Spleen (tissue), 11 donors: Measurements from ENCODE around the gene EBF4. TPM values are rescaled to one million over a fixed set of nuclear protein-coding genes. Genes with fewer than 3 reads are reported as not detected.

ENCODE experiments used
- DNase-seq: peaks from one replicate; pipeline ENCODE4 v3.0.0-alpha.2; 2020
- H3K27ac ChIP-seq, 8 donors: fragments of 200-600 bp; sonication (generic) in 7 of 8; 1 replicate in 4 of 8; 2 replicates in 4 of 8; pipeline versions ENCODE4 v1.5.0 to v1.8.0; 2016 to 2021; ENCODE audit warnings: inconsistent platforms in 4 of 8, mild to moderate bottlenecking in 4 of 8, moderate library complexity in 1 of 8
- H3K27me3 ChIP-seq, 7 donors: fragments of 200-600 bp; sonication (generic) in 6 of 7; replicated peaks in 1 of 7; 1 replicate in 4 of 7; 2 replicates in 3 of 7; pipeline versions ENCODE4 v1.5.0 to v1.8.0; 2016 to 2021; ENCODE audit warnings: inconsistent platforms in 3 of 7, mild to moderate bottlenecking in 1 of 7
- H3K36me3 ChIP-seq, 6 donors: fragments of 200-600 bp; sonication (generic) in 5 of 6; 1 replicate in 4 of 6; 2 replicates in 2 of 6; pipeline versions ENCODE4 v1.5.0 to v1.8.0; 2016 to 2021; ENCODE audit warnings: inconsistent platforms in 2 of 6
- H3K4me1 ChIP-seq, 6 donors: fragments of 200-600 bp; sonication (generic) in 5 of 6; 1 replicate in 3 of 6; 2 replicates in 3 of 6; pipeline versions ENCODE4 v1.5.0 to v1.8.0; 2016 to 2021; ENCODE audit warnings: inconsistent platforms in 3 of 6
- H3K4me3 ChIP-seq, 8 donors: fragments of 200-600 bp; sonication (generic) in 7 of 8; 1 replicate in 4 of 8; 2 replicates in 4 of 8; pipeline versions ENCODE4 v1.5.0 to v1.8.0; 2016 to 2021; ENCODE audit warnings: inconsistent platforms in 4 of 8, mild to moderate bottlenecking in 4 of 8, moderate library complexity in 2 of 8
- H3K9me3 ChIP-seq, 8 donors: fragments of 200-600 bp; sonication (generic) in 7 of 8; 1 replicate in 4 of 8; 2 replicates in 4 of 8; pipeline versions ENCODE4 v1.5.0 to v1.8.0; 2016 to 2021; ENCODE audit warnings: inconsistent platforms in 4 of 8
- POLR2A ChIP-seq, 3 donors: fragments of 450-650 bp; IDR thresholded peaks; one replicate each; pipeline ENCODE4 v1.5.1; 2017; ENCODE audit warnings: antibody characterized with exemption in 3 of 3, mild to moderate bottlenecking in 1 of 3
- POLR2AphosphoS5 ChIP-seq, 3 donors: sonication (generic); formaldehyde crosslinking; IDR thresholded peaks; one replicate each; pipeline ENCODE4 v1.5.1; 2017; ENCODE audit warnings: antibody characterized with exemption in 3 of 3
- WGBS, 5 donors: extraction: QIAGEN DNeasy Blood & Tissue Kit in 3 of 5; methylation state at CpG; one replicate each; pipeline versions ENCODE4 v1.1.5 to v1.1.7; 2013 to 2018; 5-methylcytosine and 5-hydroxymethylcytosine counted together
- intact Hi-C: fragments of 100-400 bp; cut with DNase I; formaldehyde crosslinking; loops from one replicate; pipeline ENCODE4 v1.15.0; 2023; ENCODE audit warnings: low total_unique reads
- polyA plus RNA-seq, 3 donors: library from polyadenylated mRNA; stranded (reverse); fragments of 200-250 nt; gene quantifications; one replicate each; pipeline ENCODE4 v1.2.1, GENCODE V29; 2013
- total RNA-seq, 7 donors: library from RNA; depleted of rRNA in 3 of 7; stranded (reverse); fragments of >200 nt in 3 of 7; fragmentation: NEBNext Ultra II Directional in 4 of 7; extraction: Animal tissue kit (Norgen Biotek cat#: 25700) in 4 of 7; gene quantifications; one replicate each; pipeline versions ENCODE4 v1.1.0 to v1.2.1, GENCODE V29; 2016 to 2021
- TF ChIP-seq, protein P1 (sequence below), 11 experiments: fragments of 200-600 bp in 7 of 11; fragments of 450-650 bp in 4 of 11; sonication (generic) in 4 of 11; IDR thresholded peaks in 8 of 11; conservative IDR thresholded peaks in 3 of 11; 1 replicate in 7 of 11; 2 replicates in 4 of 11; pipeline versions ENCODE4 v1.4.0 to v1.8.0; 2016 to 2021; ENCODE audit warnings: antibody characterized with exemption in 11 of 11, inconsistent platforms in 4 of 11, mild to moderate bottlenecking in 1 of 11
- donor health status: healthy with polysubstance abuse.
- donor health status: DM: no; HTN: no; CAD: no; lungs with moderate emphysema.
- donor health status: DM: no; HTN: no; CAD: no.
- donor health status: Bipolar disorder and iron deficiency.
- donor health status: healthy.
- donor health status: DM: no; HTN: no; CAD: no.
- donor health status: DM: yes; HTN: yes; CAD: no.

EBF4 gene
- total and polyA plus RNA-seq, 10 donors, result 2.5 to 19.2 (median 6.4) TPM

DNA sequence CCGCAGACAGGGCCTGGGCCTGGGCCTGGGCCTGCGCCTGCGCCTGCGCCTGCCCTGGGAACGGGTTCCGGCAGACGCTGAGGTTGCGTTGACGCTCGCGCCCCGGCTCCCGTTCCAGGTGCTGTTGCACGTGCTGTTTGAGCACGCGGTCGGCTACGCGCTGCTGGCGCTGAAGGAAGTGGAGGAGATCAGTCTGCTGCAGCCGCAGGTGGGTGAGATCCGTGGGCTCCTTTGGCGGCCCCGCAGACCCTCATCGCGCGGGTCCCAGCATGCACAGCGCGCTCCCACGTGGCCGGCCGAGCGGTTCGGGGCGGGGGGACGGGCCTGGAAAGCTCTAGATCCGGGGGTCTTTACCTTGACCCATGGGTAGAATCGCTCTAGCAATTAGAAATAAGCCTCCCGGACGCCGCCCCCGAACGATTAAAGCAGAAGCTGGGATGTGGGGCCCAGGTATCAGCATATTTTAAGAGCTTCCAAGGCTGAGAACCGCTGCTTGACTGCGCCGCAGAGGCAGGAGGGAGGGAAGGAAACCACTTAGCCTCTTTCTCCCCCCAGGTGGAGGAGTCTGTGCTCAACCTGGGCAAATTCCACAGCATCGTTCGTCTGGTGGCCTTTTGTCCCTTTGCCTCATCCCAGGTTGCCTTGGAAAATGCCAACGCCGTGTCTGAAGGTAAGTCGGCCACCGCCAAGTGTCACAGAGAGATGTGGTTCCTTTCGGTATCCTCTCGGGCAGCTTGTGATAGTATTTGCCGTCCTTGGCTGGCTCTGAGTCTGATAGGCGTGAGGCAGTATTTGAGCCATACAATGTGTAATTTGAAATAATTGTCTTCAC lies 39.6 kb upstream of the EBF4 start:
- H3K9me3 ChIP-seq, result no peaks in the 10 kb centered on the region
- peaks cover 17 to 69% (median 32%) of the 10 kb centered on the region in 6 donors for H3K4me1 ChIP-seq
- H3K36me3 ChIP-seq, result peaks cover 7 to 44% (median 39%) of the 10 kb centered on the region in 6 donors
- 0 to 1% (median 1%) methylated on average over 37 to 56 of the region's 56 CpGs for WGBS, 5 donors
- no peaks in the 10 kb centered on the region for H3K27me3 ChIP-seq
- intact Hi-C loops, result no loop called here
- peak overlapping the region; percentile 88 to 96 (median 92) for H3K27ac ChIP-seq
- peak overlapping the region; percentile 70 to 100 (median 99) for H3K4me3 ChIP-seq
- DNase-seq, result peak; percentile 95
- peak in 1 of 3 donors; percentile 27 for TF ChIP-seq POLR2A (IDR thresholded peaks at IDR 0.05)
- no peak for TF ChIP-seq POLR2AphosphoS5 (IDR thresholded peaks at IDR 0.05)

DNA sequence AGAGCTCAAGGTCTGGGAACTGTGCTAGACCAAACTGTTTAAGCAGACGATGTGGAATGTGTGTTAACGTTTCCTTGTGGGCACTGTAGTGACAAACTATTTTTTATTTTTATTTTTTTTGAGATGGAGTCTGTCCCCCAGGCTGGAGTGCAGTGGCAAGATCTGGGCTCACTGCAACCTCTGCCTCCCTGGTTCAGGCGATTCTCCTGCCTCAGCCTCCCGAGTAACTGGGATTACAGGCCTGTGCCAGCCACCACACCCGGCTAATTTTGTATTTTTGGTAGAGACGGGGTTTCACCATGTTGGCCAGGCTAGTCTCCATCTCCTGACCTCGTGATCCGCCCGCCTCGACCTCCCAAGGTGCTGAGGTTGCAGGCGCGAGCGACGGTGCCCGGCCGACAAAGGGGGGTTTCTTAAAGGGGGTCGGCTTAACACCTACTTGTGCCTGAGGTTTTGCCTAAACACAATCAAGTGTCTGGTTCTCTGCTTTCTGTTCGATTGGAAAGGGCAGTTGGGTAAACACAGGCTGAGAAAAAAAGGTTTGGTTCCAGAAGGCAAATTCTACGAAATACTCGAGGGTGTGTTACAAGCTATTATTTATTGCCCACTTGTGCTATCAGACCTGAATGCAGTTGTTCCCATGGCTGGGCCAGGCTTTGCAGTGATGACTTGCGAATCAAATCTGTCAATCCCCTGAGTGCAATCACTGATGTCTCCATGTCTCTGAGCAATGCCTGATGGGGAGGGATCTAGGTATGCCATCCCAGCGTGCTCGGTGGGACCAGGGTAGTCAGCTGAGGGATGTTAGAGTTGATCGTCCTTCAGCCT lies 38.8 kb upstream of the EBF4 start:
- H3K4me1 ChIP-seq, result peaks cover 17 to 69% (median 32%) of the 10 kb centered on the region in 6 donors
- H3K27ac ChIP-seq, result peak overlapping the region in 6 of 8 donors; percentile 88 to 96 (median 92)
- WGBS, 5 donors, result 27 to 42% (median 33%) methylated on average over 24 of the region's 24 CpGs
- peak overlapping the region; percentile 70 to 100 (median 99) for H3K4me3 ChIP-seq
- peaks cover 7 to 52% (median 47%) of the 10 kb centered on the region in 6 donors for H3K36me3 ChIP-seq
- intact Hi-C loops, result no loop called here
- no peaks in the 10 kb centered on the region for H3K9me3 ChIP-seq
- TF ChIP-seq POLR2A (IDR thresholded peaks at IDR 0.05) (no peak), POLR2AphosphoS5 (IDR thresholded peaks at IDR 0.05) (no peak)
- TF ChIP-seq, protein P1, sequence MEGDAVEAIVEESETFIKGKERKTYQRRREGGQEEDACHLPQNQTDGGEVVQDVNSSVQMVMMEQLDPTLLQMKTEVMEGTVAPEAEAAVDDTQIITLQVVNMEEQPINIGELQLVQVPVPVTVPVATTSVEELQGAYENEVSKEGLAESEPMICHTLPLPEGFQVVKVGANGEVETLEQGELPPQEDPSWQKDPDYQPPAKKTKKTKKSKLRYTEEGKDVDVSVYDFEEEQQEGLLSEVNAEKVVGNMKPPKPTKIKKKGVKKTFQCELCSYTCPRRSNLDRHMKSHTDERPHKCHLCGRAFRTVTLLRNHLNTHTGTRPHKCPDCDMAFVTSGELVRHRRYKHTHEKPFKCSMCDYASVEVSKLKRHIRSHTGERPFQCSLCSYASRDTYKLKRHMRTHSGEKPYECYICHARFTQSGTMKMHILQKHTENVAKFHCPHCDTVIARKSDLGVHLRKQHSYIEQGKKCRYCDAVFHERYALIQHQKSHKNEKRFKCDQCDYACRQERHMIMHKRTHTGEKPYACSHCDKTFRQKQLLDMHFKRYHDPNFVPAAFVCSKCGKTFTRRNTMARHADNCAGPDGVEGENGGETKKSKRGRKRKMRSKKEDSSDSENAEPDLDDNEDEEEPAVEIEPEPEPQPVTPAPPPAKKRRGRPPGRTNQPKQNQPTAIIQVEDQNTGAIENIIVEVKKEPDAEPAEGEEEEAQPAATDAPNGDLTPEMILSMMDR (IDR thresholded peaks at IDR 0.05 in 8 of 11, conservative IDR thresholded peaks at IDR 0.05 in 3 of 11), result no peak
- DNase-seq, result peak; percentile 78
- H3K27me3 ChIP-seq, result no peaks in the 10 kb centered on the region

DNA sequence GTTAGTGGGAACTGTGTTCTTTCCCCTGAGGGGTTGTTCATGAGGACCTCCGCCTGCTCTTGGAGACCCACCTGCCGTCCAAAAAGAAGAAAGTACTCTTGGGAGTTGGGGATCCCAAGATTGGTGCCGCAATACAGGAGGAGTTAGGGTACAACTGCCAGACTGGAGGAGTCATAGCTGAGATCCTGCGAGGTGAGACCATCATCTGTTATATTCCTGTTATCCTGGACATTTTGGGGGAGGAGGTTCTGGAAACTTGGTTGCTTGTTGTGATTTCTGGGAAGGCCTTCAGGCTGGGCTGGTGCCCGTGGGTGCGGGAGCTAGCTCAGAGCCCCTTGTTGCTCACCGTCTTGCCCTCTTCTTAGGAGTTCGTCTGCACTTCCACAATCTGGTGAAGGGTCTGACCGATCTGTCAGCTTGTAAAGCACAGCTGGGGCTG lies 38.2 kb upstream of the EBF4 start:
- Histone ChIP-seq H3K9me3 (no peaks in the 10 kb centered on the region), H3K27me3 (no peaks in the 10 kb centered on the region), H3K4me3 (peak overlapping the region in 3 of 8 donors; percentile 98 to 100 (median 99)), H3K27ac (peak overlapping the region in 2 of 8 donors; percentile 6 to 91), H3K4me1 (peaks cover 17 to 69% (median 32%) of the 10 kb centered on the region in 6 donors), H3K36me3 (peaks cover 7 to 59% (median 54%) of the 10 kb centered on the region in 6 donors)
- intact Hi-C loops, result no loop called here
- 76 to 85% (median 79%) methylated on average over 9 of the region's 9 CpGs for WGBS, 5 donors
- no peak for DNase-seq
- TF ChIP-seq, protein P1 (IDR thresholded peaks at IDR 0.05 in 8 of 11, conservative IDR thresholded peaks at IDR 0.05 in 3 of 11), result no peak
- TF ChIP-seq POLR2A (IDR thresholded peaks at IDR 0.05) (no peak), POLR2AphosphoS5 (IDR thresholded peaks at IDR 0.05) (no peak)

DNA sequence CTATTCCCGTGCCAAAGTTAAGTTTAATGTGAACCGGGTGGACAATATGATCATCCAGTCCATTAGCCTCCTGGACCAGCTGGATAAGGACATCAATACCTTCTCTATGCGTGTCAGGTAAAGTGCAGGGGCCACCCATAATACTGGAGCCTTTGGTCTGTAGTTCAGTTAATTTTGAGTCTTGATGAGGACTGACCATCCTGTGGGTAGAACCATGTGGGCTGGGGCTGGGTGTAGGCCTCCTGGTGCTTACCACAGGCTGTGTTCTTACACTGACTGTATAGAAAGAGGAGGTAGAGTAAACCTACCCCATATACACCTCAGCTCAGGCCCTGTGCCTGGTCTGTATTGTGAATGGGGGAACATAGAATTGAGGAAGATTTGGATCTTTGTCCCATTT lies 37.7 kb upstream of the EBF4 start:
- Histone ChIP-seq H3K9me3 (no peaks in the 10 kb centered on the region), H3K4me1 (peaks cover 17 to 69% (median 32%) of the 10 kb centered on the region in 6 donors), H3K27ac (peak overlapping the region in 1 of 8 donors; percentile 91), H3K27me3 (no peaks in the 10 kb centered on the region), H3K36me3 (peaks cover 7 to 63% (median 58%) of the 10 kb centered on the region in 6 donors), H3K4me3 (no peak overlapping the region)
- intact Hi-C loops, result no loop called here
- TF ChIP-seq, protein P1 (IDR thresholded peaks at IDR 0.05 in 8 of 11, conservative IDR thresholded peaks at IDR 0.05 in 3 of 11), result no peak
- TF ChIP-seq POLR2A (IDR thresholded peaks at IDR 0.05) (no peak), POLR2AphosphoS5 (IDR thresholded peaks at IDR 0.05) (no peak)
- 73 to 93% (median 89%) methylated on average over 3 of the region's 3 CpGs for whole genome bisulfite sequencing, 5 donors
- no peak for DNase-seq
